SU-DHL-6 (cell line): ENCODE results near the gene TCF12.

ENCODE experiments used
- H2AFZ ChIP-seq: fragments of 200-600 bp; sonication (generic); 2 replicates; pipeline ENCODE4 v1.6.1; 2014; ENCODE audit warnings: low read depth, mild to moderate bottlenecking, moderate library complexity, mixed read lengths, antibody characterized with exemption, low read length; ENCODE audit not compliant: severe bottlenecking
- H3F3A ChIP-seq: fragments of 200-600 bp; shearing (Covaris generic); 2 replicates; pipeline ENCODE4 v1.6.0; 2016; ENCODE audit warnings: antibody characterized with exemption, mild to moderate bottlenecking; ENCODE audit not compliant: insufficient read depth
- H3K27ac ChIP-seq: fragments of 200-600 bp; sonication (generic); 2 replicates; pipeline ENCODE4 v1.5.1; 2016; ENCODE audit warnings: low read depth, mild to moderate bottlenecking, low read length, moderate library complexity, mixed read lengths
- H3K27me3 ChIP-seq: fragments of 200-600 bp; sonication (generic), shearing (Covaris generic); 2 replicates; pipeline ENCODE4 v1.6.0; 2014; ENCODE audit warnings: mild to moderate bottlenecking, low read length
- H3K36me3 ChIP-seq: fragments of 200-600 bp; sonication (generic); 2 replicates; pipeline ENCODE4 v1.6.1; 2014; ENCODE audit warnings: mild to moderate bottlenecking, low read length, mixed read lengths
- H3K4me2 ChIP-seq: fragments of 300-600, 200-600 bp; shearing (Covaris generic), sonication (generic); 2 replicates; pipeline ENCODE4 v1.6.0; 2014; ENCODE audit warnings: low read length, low read depth, mild to moderate bottlenecking; ENCODE audit not compliant: poor library complexity, severe bottlenecking
- H3K4me3 ChIP-seq: fragments of 200-600 bp; sonication (generic); 2 replicates; pipeline ENCODE4 v1.5.1; 2014; ENCODE audit warnings: antibody characterized with exemption, low read length, mild to moderate bottlenecking, mixed read lengths; ENCODE audit not compliant: insufficient read depth, poor library complexity, severe bottlenecking
- H3K79me2 ChIP-seq: fragments of 200-600 bp; sonication (generic); 2 replicates; pipeline ENCODE4 v1.6.1; 2014; ENCODE audit warnings: mild to moderate bottlenecking, low read length, moderate library complexity; ENCODE audit not compliant: insufficient read depth
- H3K9ac ChIP-seq: fragments of 200-600 bp; sonication (generic); 2 replicates; pipeline ENCODE4 v1.7.0; 2014; ENCODE audit warnings: mild to moderate bottlenecking, low read length
- H3K9me2 ChIP-seq: fragments of 200-600 bp; sonication (generic); replicated peaks from 2 replicates; pipeline ENCODE4 v1.6.1; 2014; ENCODE audit warnings: low read length; ENCODE audit not compliant: insufficient read depth
- H3K9me3 ChIP-seq: fragments of 200-600 bp; sonication (generic); 2 replicates; pipeline ENCODE4 v1.6.1; 2014; ENCODE audit warnings: low read length, mixed read lengths; ENCODE audit not compliant: insufficient read depth
- H4K20me1 ChIP-seq: fragments of 200-600 bp; sonication (generic); 2 replicates; pipeline ENCODE4 v1.6.1; 2014; ENCODE audit warnings: low read depth, mild to moderate bottlenecking, antibody characterized with exemption, low read length, moderate library complexity, mixed read lengths
- CTCF ChIP-seq: fragments of 200-600 bp; sonication (generic); IDR thresholded peaks from one replicate; pipeline ENCODE4 v1.5.1; 2017; ENCODE audit warnings: antibody characterized with exemption, mild to moderate bottlenecking, low read length, moderate library complexity; ENCODE audit not compliant: insufficient read depth, poor library complexity, severe bottlenecking
- EZH2phosphoT487 ChIP-seq: fragments of 200-600 bp; sonication (generic), shearing (Covaris generic); conservative IDR thresholded peaks from 2 replicates; pipeline ENCODE4 v1.6.1; 2018; ENCODE audit warnings: mild to moderate bottlenecking, antibody characterized with exemption, low read length, moderate library complexity, mixed read lengths

Gene TCF12

GRCh38 chr15:56981160-56981559, 62.7 kb downstream of the TCF12 start:
- Histone ChIP-seq H3K79me2 (peaks cover 36% of the 10 kb centered on the region; the same call in 1 of the 2 replicates), H3K36me3 (no peaks in the 10 kb centered on the region), H3F3A (no peaks in the 10 kb centered on the region), H3K4me2 (no peak overlapping the region), H3K9me3 (no peaks in the 10 kb centered on the region), H3K9ac (no peak overlapping the region), H2AFZ (no peak overlapping the region), H3K27ac (no peak overlapping the region), H4K20me1 (peaks cover 6% of the 10 kb centered on the region; the same call in 1 of the 2 replicates), H3K27me3 (no peaks in the 10 kb centered on the region), H3K9me2 (no peaks in the 10 kb centered on the region), H3K4me3 (no peak overlapping the region)
- TF ChIP-seq CTCF (no peak), EZH2phosphoT487 (no peak)

GRCh38 chr15:56982987-56983386, 64.5 kb downstream of the TCF12 start:
- H3K27ac ChIP-seq: no peak overlapping the region
- H3F3A ChIP-seq: no peaks in the 10 kb centered on the region
- H4K20me1 ChIP-seq: peaks cover 5% of the 10 kb centered on the region; the same call in 1 of the 2 replicates

GRCh38 chr15:56984681-56985481, 66.4 kb downstream of the TCF12 start:
- H4K20me1 ChIP-seq: no peaks in the 10 kb centered on the region
- no peak overlapping the region for H3K4me2 ChIP-seq
- H3F3A ChIP-seq: no peaks in the 10 kb centered on the region
- H3K9me2 ChIP-seq: no peaks in the 10 kb centered on the region
- H2AFZ ChIP-seq: no peak overlapping the region
- H3K36me3 ChIP-seq: no peaks in the 10 kb centered on the region
- no peak overlapping the region for H3K27ac ChIP-seq
- H3K9me3 ChIP-seq: no peaks in the 10 kb centered on the region
- no peaks in the 10 kb centered on the region for H3K27me3 ChIP-seq
- no peak overlapping the region for H3K4me3 ChIP-seq
- TF ChIP-seq EZH2phosphoT487 (no peak), CTCF (no peak)
- H3K79me2 ChIP-seq: peaks cover 52% of the 10 kb centered on the region; the same call in 1 of the 2 replicates
- H3K9ac ChIP-seq: no peak overlapping the region

More at GRCh38 chr15:56982987-56983386, 64.5 kb downstream of the TCF12 start:
- H2AFZ ChIP-seq: no peak overlapping the region
- no peaks in the 10 kb centered on the region for H3K36me3 ChIP-seq
- no peaks in the 10 kb centered on the region for H3K27me3 ChIP-seq
- H3K9ac ChIP-seq: no peak overlapping the region
- H3K4me3 ChIP-seq: no peak overlapping the region
- TF ChIP-seq EZH2phosphoT487 (no peak), CTCF (no peak)
- H3K9me3 ChIP-seq: no peaks in the 10 kb centered on the region
- no peak overlapping the region for H3K4me2 ChIP-seq
- no peaks in the 10 kb centered on the region for H3K9me2 ChIP-seq
- peaks cover 47% of the 10 kb centered on the region; the same call in 1 of the 2 replicates for H3K79me2 ChIP-seq
